KMS-11 (cell line): Measurements from ENCODE around the gene FRMD8.

Source experiments
- H2AFZ ChIP-seq: fragments of 200-600 bp; sonication (generic); 2 replicates; pipeline ENCODE4 v1.6.1; 2016; ENCODE audit warnings: antibody characterized with exemption, mixed run types, low read depth
- H3K27ac ChIP-seq: fragments of 200-600 bp; sonication (generic); 2 replicates; pipeline ENCODE4 v1.6.1; 2016; ENCODE audit warnings: mild to moderate bottlenecking, mixed run types
- H3K27me3 ChIP-seq: fragments of 200-600 bp; sonication (generic); 2 replicates; pipeline ENCODE4 v1.6.1; 2017; ENCODE audit warnings: mild to moderate bottlenecking, low read depth, mixed run types, moderate library complexity; ENCODE audit not compliant: insufficient read depth
- H3K36me3 ChIP-seq: fragments of 200-600 bp; sonication (generic); 2 replicates; pipeline ENCODE4 v1.6.1; 2017; ENCODE audit warnings: mild to moderate bottlenecking, mixed run types; ENCODE audit not compliant: insufficient read depth
- H3K4me1 ChIP-seq: fragments of 200-600 bp; sonication (generic); 2 replicates; pipeline ENCODE4 v1.6.1; 2016; ENCODE audit warnings: mild to moderate bottlenecking, low read depth, mixed run types; ENCODE audit not compliant: poor library complexity, severe bottlenecking
- H3K4me2 ChIP-seq: fragments of 200-600 bp; sonication (generic); 2 replicates; pipeline ENCODE4 v1.7.0; 2016; ENCODE audit warnings: mild to moderate bottlenecking, mixed run types
- H3K4me3 ChIP-seq: fragments of 200-600 bp; sonication (generic); IDR thresholded peaks from 2 replicates; pipeline ENCODE4 v1.6.1; 2017; ENCODE audit warnings: low read depth, low read length, mixed read lengths; ENCODE audit not compliant: insufficient read depth
- H3K79me2 ChIP-seq: fragments of 200-600 bp; sonication (generic); 2 replicates; pipeline ENCODE4 v1.6.1; 2016; ENCODE audit warnings: low read depth, mixed run types; ENCODE audit not compliant: insufficient read depth
- H3K9ac ChIP-seq: fragments of 200-600 bp; sonication (generic); 2 replicates; pipeline ENCODE4 v1.6.1; 2016; ENCODE audit warnings: mild to moderate bottlenecking, mixed run types
- H4K20me1 ChIP-seq: fragments of 200-600 bp; sonication (generic); 2 replicates; pipeline ENCODE4 v1.6.1; 2016; ENCODE audit warnings: mild to moderate bottlenecking, mixed run types; ENCODE audit not compliant: insufficient read depth
- TF ChIP-seq, protein P1 (sequence below): fragments of 200-600 bp; sonication (generic); conservative IDR thresholded peaks from 2 replicates; pipeline ENCODE4 v1.6.1; 2017; ENCODE audit warnings: low read depth, mild to moderate bottlenecking, antibody characterized with exemption, low read length, moderate library complexity, mixed read lengths

Gene FRMD8

DNA sequence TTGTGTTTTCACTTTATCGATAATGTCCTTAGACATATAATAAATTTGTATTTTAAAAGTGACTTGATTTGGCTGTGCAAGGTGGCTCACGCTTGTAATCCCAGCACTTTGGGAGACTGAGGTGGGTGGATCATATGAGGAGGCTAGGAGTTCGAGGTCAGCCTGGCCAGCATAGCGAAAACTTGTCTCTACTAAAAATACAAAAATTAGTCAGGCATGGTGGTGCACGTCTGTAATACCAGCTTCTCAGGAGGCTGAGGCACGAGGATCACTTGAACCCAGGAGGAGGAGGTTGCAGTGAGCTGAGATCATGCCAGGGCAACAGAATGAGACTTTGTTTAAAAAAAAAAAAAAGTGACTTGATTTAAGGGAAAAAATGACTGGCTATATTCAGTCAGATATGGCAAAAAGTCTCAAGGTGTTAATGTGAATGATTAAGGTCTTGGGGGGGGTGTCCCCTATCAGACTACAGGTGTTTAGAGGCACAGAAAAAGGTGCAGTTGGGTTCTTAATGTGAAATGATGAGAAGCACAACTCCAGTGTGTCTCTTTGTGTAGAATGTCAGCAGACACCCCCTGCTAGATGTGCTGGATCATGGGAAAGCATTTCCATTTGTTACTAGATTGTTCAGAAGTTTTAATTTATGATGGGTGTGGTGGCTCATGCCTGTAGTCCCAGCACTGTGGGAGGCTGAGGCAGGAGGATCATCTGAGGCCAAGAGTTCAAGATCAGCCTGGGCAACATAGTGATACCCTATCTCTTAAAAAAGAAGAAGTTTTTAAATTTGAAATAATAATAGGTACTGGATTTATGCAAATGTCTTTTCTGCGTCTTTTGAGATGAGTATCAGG, 53.1 kb downstream of the FRMD8 start:
- peak overlapping the region; percentile 33 for H3K27ac ChIP-seq
- no peak overlapping the region; the same call in 1 of the 2 replicates for H3K9ac ChIP-seq
- H3K4me3 ChIP-seq = no peak overlapping the region
- H3K36me3 ChIP-seq = no peaks in the 10 kb centered on the region
- H3K79me2 ChIP-seq = peaks cover 18% of the 10 kb centered on the region; the same call in 1 of the 2 replicates
- H3K4me2 ChIP-seq = peak overlapping the region; percentile 6; the same call in 1 of the 2 replicates
- peaks cover 83% of the 10 kb centered on the region for H3K4me1 ChIP-seq
- no peaks in the 10 kb centered on the region for H3K27me3 ChIP-seq
- H2AFZ ChIP-seq = no peak overlapping the region
- H4K20me1 ChIP-seq = no peaks in the 10 kb centered on the region
- TF ChIP-seq, protein P1, sequence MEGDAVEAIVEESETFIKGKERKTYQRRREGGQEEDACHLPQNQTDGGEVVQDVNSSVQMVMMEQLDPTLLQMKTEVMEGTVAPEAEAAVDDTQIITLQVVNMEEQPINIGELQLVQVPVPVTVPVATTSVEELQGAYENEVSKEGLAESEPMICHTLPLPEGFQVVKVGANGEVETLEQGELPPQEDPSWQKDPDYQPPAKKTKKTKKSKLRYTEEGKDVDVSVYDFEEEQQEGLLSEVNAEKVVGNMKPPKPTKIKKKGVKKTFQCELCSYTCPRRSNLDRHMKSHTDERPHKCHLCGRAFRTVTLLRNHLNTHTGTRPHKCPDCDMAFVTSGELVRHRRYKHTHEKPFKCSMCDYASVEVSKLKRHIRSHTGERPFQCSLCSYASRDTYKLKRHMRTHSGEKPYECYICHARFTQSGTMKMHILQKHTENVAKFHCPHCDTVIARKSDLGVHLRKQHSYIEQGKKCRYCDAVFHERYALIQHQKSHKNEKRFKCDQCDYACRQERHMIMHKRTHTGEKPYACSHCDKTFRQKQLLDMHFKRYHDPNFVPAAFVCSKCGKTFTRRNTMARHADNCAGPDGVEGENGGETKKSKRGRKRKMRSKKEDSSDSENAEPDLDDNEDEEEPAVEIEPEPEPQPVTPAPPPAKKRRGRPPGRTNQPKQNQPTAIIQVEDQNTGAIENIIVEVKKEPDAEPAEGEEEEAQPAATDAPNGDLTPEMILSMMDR = no peak

DNA sequence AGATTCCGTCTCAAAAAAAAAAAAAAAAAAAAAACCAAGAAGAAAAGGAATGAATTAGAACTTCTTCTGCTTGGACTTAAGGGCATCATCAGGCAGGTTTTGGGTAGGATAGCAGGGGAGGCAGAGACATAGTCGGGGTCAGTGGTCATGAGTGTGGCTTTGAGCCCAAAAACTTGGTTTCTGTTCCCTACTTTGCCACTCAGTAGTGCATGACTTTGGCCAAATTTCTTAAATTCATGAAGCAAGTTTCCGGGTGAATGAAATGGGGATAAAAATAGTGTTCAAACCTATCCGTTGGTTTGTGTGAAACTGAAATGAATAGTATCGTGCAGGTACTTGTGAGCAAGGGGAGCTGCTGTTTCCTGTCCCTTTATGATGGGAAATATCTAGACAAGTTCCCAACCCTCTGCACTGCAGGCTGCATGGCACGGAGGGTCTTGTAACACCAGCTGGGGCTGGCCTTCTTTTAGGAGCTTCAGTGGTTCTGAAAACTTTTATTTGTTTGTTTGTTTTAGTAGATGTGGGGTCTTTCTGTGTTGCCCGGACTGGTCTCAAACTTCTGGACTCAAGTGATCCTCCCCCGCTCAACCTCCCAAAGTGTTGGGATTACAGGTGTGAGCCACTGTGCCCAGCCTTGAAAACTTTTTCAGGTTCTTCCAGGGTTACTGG, 54.5 kb downstream of the FRMD8 start:
- no peaks in the 10 kb centered on the region for H3K27me3 ChIP-seq
- no peak overlapping the region for H2AFZ ChIP-seq
- TF ChIP-seq, protein P1 = no peak
- peak overlapping the region; percentile 46; the same call in 1 of the 2 replicates for H3K27ac ChIP-seq
- H3K9ac ChIP-seq = no peak overlapping the region
- H3K4me1 ChIP-seq = peaks cover 75% of the 10 kb centered on the region
- no peaks in the 10 kb centered on the region for H4K20me1 ChIP-seq
- H3K79me2 ChIP-seq = peaks cover 9% of the 10 kb centered on the region; the same call in 1 of the 2 replicates
- H3K36me3 ChIP-seq = no peaks in the 10 kb centered on the region
- no peak overlapping the region for H3K4me3 ChIP-seq
- peak overlapping the region; percentile 13; the same call in 1 of the 2 replicates for H3K4me2 ChIP-seq

DNA sequence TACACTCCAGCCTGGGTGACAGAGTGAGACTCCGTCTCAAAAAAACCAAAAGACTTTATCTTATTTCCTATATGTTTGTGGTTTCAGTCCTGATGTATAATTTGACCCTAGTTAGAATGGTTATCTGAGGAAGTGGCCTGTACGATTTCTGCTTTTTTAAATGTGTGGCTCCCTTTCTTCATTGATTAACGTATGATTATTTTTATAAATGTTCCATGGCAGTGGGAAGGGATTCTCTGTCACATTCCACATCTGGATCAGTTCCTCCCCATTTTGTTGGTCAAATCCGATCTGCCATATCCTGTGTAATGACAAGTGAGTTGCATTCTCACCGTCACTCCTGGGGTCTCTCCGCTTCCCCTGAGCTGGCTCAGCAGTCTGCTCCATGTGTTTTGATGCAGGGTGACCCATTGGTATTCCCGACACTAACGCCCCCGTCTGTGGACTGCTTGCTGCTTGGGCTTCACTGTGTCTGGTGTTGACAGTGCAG, 56.5 kb downstream of the FRMD8 start:
- H2AFZ ChIP-seq = no peak overlapping the region
- no peaks in the 10 kb centered on the region for H3K27me3 ChIP-seq
- peaks cover 76% of the 10 kb centered on the region for H3K4me1 ChIP-seq
- H3K9ac ChIP-seq = no peak overlapping the region
- H3K4me3 ChIP-seq = no peak overlapping the region
- TF ChIP-seq, protein P1 = no peak
- no peaks in the 10 kb centered on the region for H4K20me1 ChIP-seq
- H3K79me2 ChIP-seq = peaks cover 9% of the 10 kb centered on the region; the same call in 1 of the 2 replicates
- H3K4me2 ChIP-seq = peak overlapping the region; percentile 0; the same call in 1 of the 2 replicates
- peak overlapping the region; percentile 41 for H3K27ac ChIP-seq
- H3K36me3 ChIP-seq = no peaks in the 10 kb centered on the region

DNA sequence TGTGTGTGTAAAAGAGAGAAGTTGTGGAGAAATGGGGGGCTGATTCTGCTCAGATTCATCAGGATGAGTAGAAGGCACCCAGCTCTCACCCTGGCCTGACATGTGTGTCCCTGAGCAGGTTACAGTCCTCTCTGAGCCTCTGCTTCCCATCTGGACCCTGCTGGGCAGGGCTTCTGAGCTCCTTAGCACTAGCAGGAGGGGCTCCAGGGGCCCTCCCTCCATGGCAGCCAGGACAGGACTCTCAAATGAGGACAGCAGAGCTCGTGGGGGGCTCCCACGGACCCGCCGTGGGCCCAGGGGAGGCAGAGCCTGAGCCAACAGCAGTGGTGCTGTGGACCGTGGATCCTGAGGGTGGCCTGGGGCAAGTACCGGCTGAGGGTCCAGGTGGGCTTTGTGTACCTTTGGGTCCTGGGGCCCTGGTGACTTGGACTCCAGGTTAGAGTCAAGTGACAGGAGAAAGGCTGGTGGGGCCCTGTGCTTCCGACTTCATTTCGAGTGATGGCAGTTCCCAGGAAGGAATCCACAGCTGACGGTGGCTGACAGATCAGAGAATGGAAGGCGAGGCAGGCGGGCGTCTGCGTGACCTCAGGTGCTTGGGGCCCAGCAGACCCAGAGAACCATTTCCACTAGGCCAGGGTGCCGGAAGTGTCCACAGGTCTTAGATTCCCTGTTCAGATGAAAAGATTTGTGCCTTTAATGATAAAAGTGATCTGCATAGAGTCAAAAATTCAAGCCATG, 58.0 kb downstream of the FRMD8 start:
- no peak overlapping the region for H2AFZ ChIP-seq
- H3K27ac ChIP-seq = peak overlapping the region; percentile 32; the same call in 1 of the 2 replicates
- no peak overlapping the region for H3K4me2 ChIP-seq
- TF ChIP-seq, protein P1 = no peak
- H3K36me3 ChIP-seq = no peaks in the 10 kb centered on the region
- H4K20me1 ChIP-seq = no peaks in the 10 kb centered on the region
- H3K9ac ChIP-seq = no peak overlapping the region
- H3K27me3 ChIP-seq = no peaks in the 10 kb centered on the region
- peaks cover 74% of the 10 kb centered on the region for H3K4me1 ChIP-seq
- no peak overlapping the region for H3K4me3 ChIP-seq
- H3K79me2 ChIP-seq = no peaks in the 10 kb centered on the region; the same call in 1 of the 2 replicates
